GM23338 (cell line): ENCODE measurements around the gene B3GALT2. TPM values are rescaled to one million over a fixed set of nuclear protein-coding genes. Genes with fewer than 3 reads are reported as not detected.

Experiments
- ATAC-seq: fragments of 200-7000 bp; cut with Tn5 transposase; 3 replicates; pipeline ENCODE4 v1.9.1; 2020
- DNase-seq: peaks from one replicate; pipeline ENCODE4 v3.0.0-alpha.2; 2015; ENCODE audit warnings: low spot score
- H2AFZ ChIP-seq: fragments of 200-600 bp; sonication (generic); 2 replicates; pipeline ENCODE4 v1.8.0; 2016; ENCODE audit warnings: antibody characterized with exemption, mild to moderate bottlenecking, moderate library complexity
- H3F3A ChIP-seq: fragments of 200-600 bp; sonication (generic); replicated peaks from 2 replicates; pipeline ENCODE4 v1.8.0; 2017; ENCODE audit warnings: antibody characterized with exemption, mixed run types, low read depth
- H3K27ac ChIP-seq: fragments of 200-600 bp; sonication (generic); 2 replicates; pipeline ENCODE4 v1.6.1; 2016; ENCODE audit warnings: low read depth
- H3K27me3 ChIP-seq: fragments of 200-600 bp; sonication (generic); 2 replicates; pipeline ENCODE4 v1.8.0; 2016; ENCODE audit warnings: mild to moderate bottlenecking, mixed run types, moderate library complexity; ENCODE audit not compliant: insufficient read depth
- H3K36me3 ChIP-seq: fragments of 200-600 bp; sonication (generic); 2 replicates; pipeline ENCODE4 v1.8.0; 2016; ENCODE audit warnings: mild to moderate bottlenecking; ENCODE audit not compliant: insufficient read depth
- H3K4me1 ChIP-seq: fragments of 200-600 bp; sonication (generic); 2 replicates; pipeline ENCODE4 v1.8.0; 2016; ENCODE audit warnings: mild to moderate bottlenecking, moderate library complexity; ENCODE audit not compliant: insufficient read depth
- H3K4me2 ChIP-seq: fragments of 200-600 bp; sonication (generic); 2 replicates; pipeline ENCODE4 v1.7.1; 2017; ENCODE audit warnings: mixed run types
- H3K4me3 ChIP-seq: fragments of 200-600 bp; sonication (generic); 2 replicates; pipeline ENCODE4 v1.6.1; 2016; ENCODE audit warnings: mixed run types
- H3K79me2 ChIP-seq: fragments of 200-600 bp; sonication (generic); replicated peaks from 2 replicates; pipeline ENCODE4 v1.8.0; 2017; ENCODE audit warnings: mild to moderate bottlenecking; ENCODE audit not compliant: insufficient read depth
- H3K9me2 ChIP-seq: fragments of 200-600 bp; sonication (generic); 2 replicates; pipeline ENCODE4 v1.8.0; 2017; ENCODE audit not compliant: insufficient read depth
- H4K20me1 ChIP-seq: fragments of 200-600 bp; sonication (generic); replicated peaks from 2 replicates; pipeline ENCODE4 v1.8.0; 2017; ENCODE audit warnings: mild to moderate bottlenecking; ENCODE audit not compliant: insufficient read depth
- H3K27ac Mint-ChIP-seq: 2 replicates; pipeline ENCODE4 v1.8.0; 2020; ENCODE audit warnings: inconsistent platforms, mild to moderate bottlenecking, moderate library complexity, mixed read lengths
- H3K27me3 Mint-ChIP-seq: 3 replicates; pipeline ENCODE4 v1.8.0; 2022; ENCODE audit warnings: low read depth, mild to moderate bottlenecking, moderate library complexity, mixed read lengths, inconsistent platforms; ENCODE audit not compliant: insufficient read depth, poor library complexity
- H3K36me3 Mint-ChIP-seq: 3 replicates; pipeline ENCODE4 v1.8.0; 2021; ENCODE audit warnings: low read depth, mild to moderate bottlenecking, inconsistent platforms, moderate library complexity, mixed read lengths
- H3K4me1 Mint-ChIP-seq: 3 replicates; pipeline ENCODE4 v1.8.0; 2020; ENCODE audit warnings: mild to moderate bottlenecking, inconsistent platforms, mixed read lengths
- H3K4me3 Mint-ChIP-seq: 3 replicates; pipeline ENCODE4 v1.8.0; 2021; ENCODE audit warnings: moderate library complexity, mild to moderate bottlenecking, inconsistent platforms, mixed read lengths
- H3K9me3 Mint-ChIP-seq: 3 replicates; pipeline ENCODE4 v1.8.0; 2020; ENCODE audit warnings: moderate library complexity, mild to moderate bottlenecking, inconsistent platforms, mixed read lengths
- CREB1 ChIP-seq: fragments of 250-450 bp; sonication (Bioruptor Pico); IDR thresholded peaks from 2 replicates; pipeline ENCODE4 v1.5.0; 2020; ENCODE audit warnings: low read depth, mild to moderate bottlenecking, moderate library complexity
- CTCF ChIP-seq, 2 experiments: fragments of 200-600 bp in 1 of 2; sonication (generic) in 1 of 2; conservative IDR thresholded peaks; 2 replicates each; pipeline versions ENCODE4 v1.5.1 to v1.6.1; 2016 to 2017; ENCODE audit warnings: antibody characterized with exemption in 2 of 2, low read depth in 2 of 2, mild to moderate bottlenecking in 2 of 2, moderate library complexity in 1 of 2
- ETS1 ChIP-seq: IDR thresholded peaks from 2 replicates; pipeline ENCODE4 v1.6.1; 2016; ENCODE audit warnings: antibody characterized with exemption
- EZH2 ChIP-seq: fragments of 200-600 bp; sonication (generic); IDR thresholded peaks from one replicate; pipeline ENCODE4 v1.8.0; 2017; ENCODE audit warnings: antibody characterized with exemption, mild to moderate bottlenecking, low read depth; ENCODE audit not compliant: unreplicated experiment
- JUNB ChIP-seq: IDR thresholded peaks from one replicate; pipeline ENCODE4 v1.6.1; 2016; ENCODE audit warnings: antibody characterized with exemption; ENCODE audit not compliant: unreplicated experiment
- NANOG ChIP-seq: IDR thresholded peaks from 2 replicates; pipeline ENCODE4 v1.6.1; 2016; ENCODE audit warnings: antibody characterized with exemption, borderline replicate concordance
- POLR2AphosphoS5 ChIP-seq: IDR thresholded peaks from 2 replicates; pipeline ENCODE4 v1.6.1; 2016; ENCODE audit warnings: antibody characterized with exemption, low read depth
- REST ChIP-seq: IDR thresholded peaks from one replicate; pipeline ENCODE4 v1.6.1; 2018; ENCODE audit warnings: antibody characterized with exemption; ENCODE audit not compliant: unreplicated experiment
- STAT1 ChIP-seq: IDR thresholded peaks from one replicate; pipeline ENCODE4 v1.6.1; 2016; ENCODE audit warnings: antibody characterized with exemption; ENCODE audit not compliant: unreplicated experiment
- ZNF114 ChIP-seq: fragments of 250-450 bp; sonication (Bioruptor Pico); IDR thresholded peaks from 2 replicates; pipeline ENCODE4 v1.5.0; 2020; ENCODE audit warnings: mild to moderate bottlenecking, moderate library complexity
- ZNF331 ChIP-seq: fragments of 250-450 bp; sonication (Bioruptor Pico); IDR thresholded peaks from 2 replicates; pipeline ENCODE4 v1.5.0; 2020; ENCODE audit warnings: low read depth, mild to moderate bottlenecking, moderate library complexity
- polyA plus RNA-seq: library from polyadenylated mRNA; unstranded; fragments of >200 nt; fragmentation: Nextera tagmentation; extraction: Ambion mirVana; gene quantifications from 2 replicates; pipeline ENCODE4 v1.2.1, GENCODE V29; 2016
- total RNA-seq: library from RNA; depleted of rRNA; stranded (reverse); fragments of >200 nt; shearing (Covaris generic); gene quantifications from 2 replicates; pipeline ENCODE4 v1.2.3, GENCODE V29; 2014

Gene B3GALT2
- total and polyA plus RNA-seq, 2 experiments from 2014 or later = 1.2 TPM; not detected in 1

DNA sequence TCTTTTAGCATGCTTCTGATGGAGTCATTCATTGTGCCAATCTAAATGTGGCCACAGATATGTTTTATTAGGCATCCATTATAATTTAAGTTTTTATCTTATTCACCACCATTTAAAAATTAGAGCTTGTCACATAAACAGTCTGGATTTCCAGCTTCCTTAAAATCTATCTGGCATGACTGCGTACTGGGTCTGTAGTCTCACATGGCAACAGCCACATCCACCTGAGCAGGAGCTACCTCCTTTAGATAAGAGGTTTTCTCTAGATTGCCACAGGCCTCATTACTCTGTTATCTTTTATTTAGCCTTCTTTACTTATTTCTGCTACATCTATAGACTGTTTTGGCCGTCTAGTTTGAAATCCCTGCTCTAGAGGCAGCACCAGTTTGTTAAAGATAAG lies 29.1 kb downstream of the B3GALT2 start:
- peaks cover 16% of the 10 kb centered on the region for H3K79me2 ChIP-seq
- H3F3A ChIP-seq = no peaks in the 10 kb centered on the region
- H3K4me1 ChIP-seq = no peaks in the 10 kb centered on the region
- peaks cover 1% of the 10 kb centered on the region; the same call in 1 of the 2 replicates for H3K36me3 ChIP-seq
- DNase-seq (no peak), ATAC-seq (no peak)
- H3K4me1 Mint-ChIP-seq = no peaks in the 10 kb centered on the region
- TF ChIP-seq STAT1 = no peak
- no peak for TF ChIP-seq ZNF114 (CRISPR knock-in tag)
- TF ChIP-seq POLR2AphosphoS5 = no peak
- TF ChIP-seq CTCF (conservative IDR thresholded peaks at IDR 0.05; ENCODE audit: low read depth in 2 of 2) = no peak
- TF ChIP-seq JUNB = no peak
- TF ChIP-seq ETS1 = no peak
- TF ChIP-seq CREB1 (CRISPR knock-in tag) = no peak
- no peak for TF ChIP-seq NANOG
- no peak for TF ChIP-seq EZH2
- TF ChIP-seq ZNF331 (CRISPR knock-in tag) = no peak
- no peak for TF ChIP-seq REST
- H3K36me3 Mint-ChIP-seq = peaks cover 11% of the 10 kb centered on the region
- 0 out of 2 replicates have a peak, but pooled peaks cover 1% of the 10 kb centered on the region for H4K20me1 ChIP-seq
- H3K4me3 ChIP-seq = no peak overlapping the region
- no peak overlapping the region for H3K27ac ChIP-seq
- no peak overlapping the region for H2AFZ ChIP-seq
- no peak overlapping the region for H3K4me2 ChIP-seq
- no peak overlapping the region for H3K27ac Mint-ChIP-seq
- no peaks in the 10 kb centered on the region for H3K27me3 Mint-ChIP-seq
- no peaks in the 10 kb centered on the region for H3K9me3 Mint-ChIP-seq
- no peak overlapping the region for H3K4me3 Mint-ChIP-seq
- H3K27me3 ChIP-seq = no peaks in the 10 kb centered on the region
- no peaks in the 10 kb centered on the region for H3K9me2 ChIP-seq
